Measurements from ENCODE around the gene ROR2. TPM values are rescaled to one million over a fixed set of nuclear protein-coding genes. Genes with fewer than 3 reads are reported as not detected.

The ROR2 gene
- total RNA-seq, 1 experiment from 2014 or later = 2.7 TPM

- H3K9me3 Mint-ChIP-seq = no peaks in the 10 kb centered on the region
- Histone ChIP-seq H3K27ac (ENCODE audit: insufficient read length, low read depth, low read length) (no peak overlapping the region), H2BK15ac (ENCODE audit: low read depth, low read length) (no peak overlapping the region), H4K5ac (ENCODE audit: insufficient read length, low read depth, low read length) (no peak overlapping the region), H3T11ph (ENCODE audit: low read length) (no peak overlapping the region), H3K23me2 (ENCODE audit: insufficient read length, low read depth, low read length, poor library complexity, severe bottlenecking) (no peaks in the 10 kb centered on the region), H2BK12ac (ENCODE audit: insufficient read length, low read depth, low read length) (no peak overlapping the region), H2BK5ac (ENCODE audit: insufficient read length, low read length) (no peak overlapping the region), H2BK120ac (ENCODE audit: low read depth, low read length, poor library complexity, severe bottlenecking) (no peak overlapping the region), H3K79me2 (ENCODE audit: insufficient read depth, low read length) (no peaks in the 10 kb centered on the region), H3K56ac (ENCODE audit: insufficient read length, low read depth, low read length) (no peak overlapping the region), H3K9me3 (ENCODE audit: control insufficient read depth, low read depth, low read length) (no peaks in the 10 kb centered on the region), H3K23ac (ENCODE audit: insufficient read length, low read depth, low read length) (no peak overlapping the region), H3K79me1 (ENCODE audit: insufficient read depth, low read depth, low read length, poor library complexity, severe bottlenecking) (no peaks in the 10 kb centered on the region), H3K9ac (ENCODE audit: extremely low read depth, insufficient read length, low read length) (no peak overlapping the region), H3K4ac (ENCODE audit: low read depth, low read length) (no peak overlapping the region), H4K20me1 (ENCODE audit: control insufficient read depth, insufficient read depth, insufficient read length) (no peaks in the 10 kb centered on the region), H4K91ac (ENCODE audit: insufficient read length, low read depth, low read length) (no peak overlapping the region), H3K4me1 (ENCODE audit: insufficient read depth, low read length) (no peaks in the 10 kb centered on the region), H3K27me3 (ENCODE audit: insufficient read depth, low read length) (no peaks in the 10 kb centered on the region), H3K18ac (ENCODE audit: insufficient read length, low read depth, low read length) (no peak overlapping the region), H4K8ac (replicated peaks; ENCODE audit: insufficient read length, low read depth, low read length) (no peak overlapping the region), H2AK5ac (ENCODE audit: insufficient read length, low read length) (no peak overlapping the region), H3K14ac (ENCODE audit: insufficient read depth, low read length) (no peak overlapping the region), H2BK20ac (ENCODE audit: low read depth, low read length, poor library complexity, severe bottlenecking) (no peak overlapping the region), H3K4me2 (ENCODE audit: insufficient read depth, insufficient read length, low read length) (no peak overlapping the region), H2AFZ (ENCODE audit: low read length) (no peak overlapping the region)
- DNase-seq = no peak
- no CpG with 5 or more reads among the region's 5 CpGs for WGBS (ENCODE audit: extremely low coverage, insufficient read length, low lambda C conversion rate)
- H3K27me3 Mint-ChIP-seq (ENCODE audit: low read depth) = no peaks in the 10 kb centered on the region
- peaks cover 0 to 7% of the 10 kb centered on the region in 2 experiments; a peak in 1 of 4 replicates for H3K4me1 Mint-ChIP-seq
- no peak overlapping the region for H3K27ac Mint-ChIP-seq
- 0 out of 7 replicates have a peak, but pooled peaks cover 0 to 4% (median 0%) of the 10 kb centered on the region in 3 experiments for H3K36me3 Mint-ChIP-seq (ENCODE audit: insufficient read depth in 1 of 3, low read depth in 3 of 3)
- TF ChIP-seq CTCF (conservative IDR thresholded peaks at IDR 0.05) = no peak
- H3K4me3 Mint-ChIP-seq = no peak overlapping the region
Measured at GRCh38 chr9:91727972-91728371, 222.1 kb downstream of the ROR2 start.
